PC-9 (cell line): ENCODE results near the gene VMO1.

Experiments used
- CTCF ChIP-seq: fragments of 200-600 bp; sonication (generic); conservative IDR thresholded peaks from 2 replicates; pipeline ENCODE4 v1.6.1; 2017; ENCODE audit warnings: mixed run types, antibody characterized with exemption, mild to moderate bottlenecking, moderate library complexity
- EZH2 ChIP-seq: fragments of 200-600 bp; sonication (generic); IDR thresholded peaks from 2 replicates; pipeline ENCODE4 v1.8.0; 2017; ENCODE audit warnings: antibody characterized with exemption, low read depth

GRCh38 chr17:4766201-4766600 lies 20.0 kb downstream of the VMO1 start:
- TF ChIP-seq CTCF = no peak
- no peak for TF ChIP-seq EZH2
